PFSK-1 (cell line): Measurements from ENCODE around the gene LINGO3.

ENCODE experiments used
- FOXP2 ChIP-seq: optimal IDR thresholded peaks from 2 replicates; pipeline ENCODE3; 2011; ENCODE audit warnings: borderline replicate concordance, control low read depth, inconsistent platforms; ENCODE audit not compliant: insufficient read depth; ENCODE audit errors: extremely low read length, extremely low read depth
- POLR2AphosphoS5 ChIP-seq: IDR thresholded peaks from 2 replicates; pipeline ENCODE4 v1.6.1; 2012; ENCODE audit warnings: low read depth, mild to moderate bottlenecking, control low read depth, low read length, moderate library complexity
- REST ChIP-seq, 2 experiments: IDR thresholded peaks; 2 replicates each; pipeline versions ENCODE4 v1.6.1 to v1.8.0; 2011 to 2012; ENCODE audit warnings: low read depth in 2 of 2, low read length in 2 of 2, control low read depth in 1 of 2, inconsistent platforms in 1 of 2, mild to moderate bottlenecking in 1 of 2, moderate library complexity in 1 of 2; ENCODE audit not compliant: insufficient read depth in 1 of 2
- SIN3A ChIP-seq: IDR thresholded peaks from 2 replicates; pipeline ENCODE4 v1.6.1; 2012; ENCODE audit warnings: mild to moderate bottlenecking, low read length, moderate library complexity, borderline replicate concordance; ENCODE audit not compliant: insufficient read depth
- TAF1 ChIP-seq: IDR thresholded peaks from 2 replicates; pipeline ENCODE4 v1.6.1; 2012; ENCODE audit warnings: low read length, control low read depth, borderline replicate concordance; ENCODE audit not compliant: insufficient read depth

The LINGO3 gene

GRCh38 chr19:2350656-2351055 is 42.7 kb upstream of the LINGO3 start:
- TF ChIP-seq SIN3A, result no peak
- TF ChIP-seq FOXP2, result no peak
- no peak for TF ChIP-seq POLR2AphosphoS5
- no peak for TF ChIP-seq TAF1
- TF ChIP-seq REST (IDR thresholded peaks at IDR 0.05; ENCODE audit: insufficient read depth in 1 of 2, low read depth in 2 of 2, low read length in 2 of 2), result no peak

GRCh38 chr19:2345794-2346663 is 38.1 kb upstream of the LINGO3 start:
- TF ChIP-seq POLR2AphosphoS5, result no peak
- no peak for TF ChIP-seq SIN3A
- no peak for TF ChIP-seq REST (IDR thresholded peaks at IDR 0.05; ENCODE audit: insufficient read depth in 1 of 2, low read depth in 2 of 2, low read length in 2 of 2)
- no peak for TF ChIP-seq FOXP2
- TF ChIP-seq TAF1, result no peak

- TF ChIP-seq REST (IDR thresholded peaks at IDR 0.05; ENCODE audit: insufficient read depth in 1 of 2, low read depth in 2 of 2, low read length in 2 of 2), result no peak
These were observed 37.1 kb upstream of the LINGO3 start for GRCh38 chr19:2345076-2345475.

- no peak for TF ChIP-seq POLR2AphosphoS5
- no peak for TF ChIP-seq FOXP2
- no peak for TF ChIP-seq SIN3A
- TF ChIP-seq REST (IDR thresholded peaks at IDR 0.05; ENCODE audit: insufficient read depth in 1 of 2, low read depth in 2 of 2, low read length in 2 of 2), result peak in 1 of 2 experiments; percentile 57; a peak in 1 of 4 replicates
These were observed 36.5 kb upstream of the LINGO3 start for GRCh38 chr19:2344381-2344870.
